ENCODE measurements around the gene DLX1.
"Not testable (repeated sequence)": the region's sequence is repeated elsewhere in the genome, so short reads cannot be mapped to it uniquely, and the experiment has no call there.

Gene DLX1

GRCh38 chr2:172128484-172128883 lies 43.2 kb downstream of the DLX1 start:
- no peak for DNase-seq

GRCh38 chr2:172129404-172129803 lies 44.1 kb downstream of the DLX1 start:
- DNase-seq, result no peak

GRCh38 chr2:172131713-172132555 lies 46.6 kb downstream of the DLX1 start:
- DNase-seq, result no peak

GRCh38 chr2:172134270-172134669 lies 49.0 kb downstream of the DLX1 start:
- no peak for DNase-seq

- no peak for DNase-seq
Observed at GRCh38 chr2:172135446-172135845, 50.1 kb downstream of the DLX1 start.

GRCh38 chr2:172137109-172137508 lies 51.8 kb downstream of the DLX1 start:
- no peak for DNase-seq

- DNase-seq, result no peak
Observed at GRCh38 chr2:172137943-172138342, 52.6 kb downstream of the DLX1 start.

- DNase-seq, result not testable (repeated sequence)
Observed at GRCh38 chr2:172138727-172139126, 53.4 kb downstream of the DLX1 start.

All from NCI-H2227 treated with DMSO at 0.1 percent for 48 hours (cell line).